ENCODE data around the gene KCNAB3. TPM values are rescaled to one million over a fixed set of nuclear protein-coding genes. Genes with fewer than 3 reads are reported as not detected.

KCNAB3 gene
- total RNA-seq, 1 donor from 2014 or later = not detected

GRCh38 chr17:7880076-7880868 lies 49.4 kb downstream of the KCNAB3 start:
- H3K27ac ChIP-seq = no peak overlapping the region
- no peak for TF ChIP-seq CTCF (IDR thresholded peaks at IDR 0.05)
- intact Hi-C loops (cut with DNase I) = no loop called here
- no peak for DNase-seq (ENCODE audit: low spot score in 2 of 2)
- no peaks in the 10 kb centered on the region for H3K27me3 ChIP-seq
- peaks cover 0 to 4% of the 10 kb centered on the region in 2 donors for H3K4me1 ChIP-seq
- no peak overlapping the region for H3K4me3 ChIP-seq
- H3K36me3 ChIP-seq = peaks cover 0 to 6% of the 10 kb centered on the region in 2 donors
- no peaks in the 10 kb centered on the region for H3K9me3 ChIP-seq

DNA sequence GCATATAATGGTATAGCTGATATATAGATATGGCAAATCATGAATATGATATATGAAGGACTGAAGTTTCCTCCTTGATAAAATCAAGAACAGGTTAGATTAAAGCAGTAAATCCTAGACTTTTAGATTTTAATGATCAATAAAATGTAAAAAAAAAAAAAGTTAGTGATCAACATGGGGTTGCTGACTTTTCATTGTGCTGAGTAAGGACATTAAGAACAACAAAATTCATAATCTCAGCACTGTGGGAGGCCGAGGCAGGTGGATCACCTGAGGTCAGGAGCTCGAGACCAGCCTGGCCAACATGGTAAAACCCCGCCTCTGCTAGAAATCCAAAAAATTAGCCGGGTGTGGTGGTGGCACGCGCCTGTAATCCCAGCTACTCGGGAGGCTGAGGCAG lies 51.4 kb downstream of the KCNAB3 start:
- no peak for TF ChIP-seq CTCF (IDR thresholded peaks at IDR 0.05)
- H3K27me3 ChIP-seq = no peaks in the 10 kb centered on the region
- no peaks in the 10 kb centered on the region for H3K4me1 ChIP-seq
- H3K9me3 ChIP-seq = no peaks in the 10 kb centered on the region
- intact Hi-C loops (cut with DNase I) = no loop called here
- H3K36me3 ChIP-seq = peaks cover 0 to 6% of the 10 kb centered on the region in 2 donors
- DNase-seq (ENCODE audit: low spot score in 2 of 2) = no peak
- H3K27ac ChIP-seq = no peak overlapping the region
- H3K4me3 ChIP-seq = no peak overlapping the region

DNA sequence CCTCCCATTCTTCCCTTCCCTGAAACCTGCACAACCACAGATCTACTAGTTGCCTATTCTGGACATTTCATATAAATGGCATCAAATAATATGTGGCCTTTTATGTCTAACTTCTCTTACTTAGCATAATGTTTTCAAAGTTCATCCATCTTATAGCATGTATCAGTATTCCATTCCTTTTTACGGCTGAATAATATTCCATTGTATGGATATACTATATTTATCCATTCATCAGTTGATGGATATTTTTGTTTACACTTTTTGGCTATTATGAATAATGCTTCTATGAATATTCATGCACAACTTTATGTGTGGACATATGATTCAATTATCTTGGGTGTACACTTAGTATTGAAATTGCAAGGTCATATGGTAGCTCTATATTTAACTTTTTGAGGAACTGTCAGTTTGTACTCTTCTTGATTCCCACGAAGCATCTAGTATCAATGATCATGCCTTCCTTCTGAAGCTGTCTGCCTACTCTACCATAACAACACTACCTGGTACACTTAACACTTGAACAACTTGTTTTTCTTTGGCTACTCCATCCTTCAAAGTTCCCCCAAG lies 53.8 kb downstream of the KCNAB3 start:
- TF ChIP-seq CTCF (IDR thresholded peaks at IDR 0.05) = no peak
- H3K4me1 ChIP-seq = no peaks in the 10 kb centered on the region
- intact Hi-C loops (cut with DNase I) = no loop called here
- no peaks in the 10 kb centered on the region for H3K27me3 ChIP-seq
- peaks cover 0 to 6% of the 10 kb centered on the region in 2 donors for H3K36me3 ChIP-seq
- no peak overlapping the region for H3K4me3 ChIP-seq
- DNase-seq (ENCODE audit: low spot score in 2 of 2) = no peak
- H3K27ac ChIP-seq = no peak overlapping the region
- no peaks in the 10 kb centered on the region for H3K9me3 ChIP-seq

DNA sequence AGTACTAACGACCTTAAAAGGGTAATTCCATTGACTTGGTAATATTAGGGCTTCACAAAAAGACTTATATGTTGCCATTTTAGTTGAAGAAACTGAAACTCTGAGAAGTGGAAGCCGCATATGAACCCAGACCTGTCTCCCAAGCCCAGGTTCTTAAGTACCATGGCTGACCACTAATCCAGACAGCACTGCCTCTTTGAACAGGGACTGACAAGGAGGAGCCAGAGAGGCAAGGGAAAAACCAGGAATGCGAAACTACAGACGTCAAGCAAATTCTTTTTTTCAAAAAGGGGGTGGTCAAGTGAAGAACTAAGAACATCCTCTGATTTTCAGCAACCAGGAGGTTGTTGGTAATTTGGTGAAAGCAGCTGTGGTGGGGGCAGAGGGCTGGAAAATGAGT lies 56.6 kb downstream of the KCNAB3 start:
- no peak for DNase-seq (ENCODE audit: low spot score in 2 of 2)
- Histone ChIP-seq H3K9me3 (no peaks in the 10 kb centered on the region), H3K27me3 (no peaks in the 10 kb centered on the region), H3K36me3 (no peaks in the 10 kb centered on the region), H3K4me3 (no peak overlapping the region), H3K27ac (no peak overlapping the region), H3K4me1 (no peaks in the 10 kb centered on the region)
- intact Hi-C loops (cut with DNase I) = no loop called here
- no peak for TF ChIP-seq CTCF (IDR thresholded peaks at IDR 0.05)

Other genes starting within 250 kb of the KCNAB3 start
- gene TP53, start 242.4 kb downstream of the KCNAB3 start, total RNA-seq = 48.0 TPM
- gene WRAP53, start 241.4 kb downstream of the KCNAB3 start, total RNA-seq = 1.5 TPM
- not detected for gene EFNB3, start 224.7 kb downstream of the KCNAB3 start, total RNA-seq
- gene DNAH2, start 212.1 kb downstream of the KCNAB3 start, total RNA-seq = 0.43 TPM
- 20.0 TPM for gene KDM6B, start 95.6 kb downstream of the KCNAB3 start, total RNA-seq
- gene TMEM88, start 74.8 kb downstream of the KCNAB3 start, total RNA-seq = 223 TPM
- 59.0 TPM for gene NAA38, start 72.3 kb downstream of the KCNAB3 start, total RNA-seq
- gene CYB5D1, start 71.9 kb downstream of the KCNAB3 start, total RNA-seq = 0.21 TPM
- gene CHD3, start 41.1 kb downstream of the KCNAB3 start, total RNA-seq = 102 TPM
- gene RNF227, start 13.6 kb downstream of the KCNAB3 start, total RNA-seq = 0.32 TPM
- 36.0 TPM for gene TRAPPC1, start 2.1 kb upstream of the KCNAB3 start, total RNA-seq
- 13.7 TPM for gene CNTROB, start 2.4 kb upstream of the KCNAB3 start, total RNA-seq
- not detected for gene GUCY2D, start 72.8 kb upstream of the KCNAB3 start, total RNA-seq
- gene ALOX15B, start 109.2 kb upstream of the KCNAB3 start, total RNA-seq = 2.3 TPM
- not detected for gene ALOX12B, start 157.9 kb upstream of the KCNAB3 start, total RNA-seq
- not detected for gene ALOXE3, start 188.7 kb upstream of the KCNAB3 start, total RNA-seq
- not detected for gene HES7, start 194.2 kb upstream of the KCNAB3 start, total RNA-seq
- gene PER1, start 222.5 kb upstream of the KCNAB3 start, total RNA-seq = 178 TPM
- gene VAMP2, start 233.1 kb upstream of the KCNAB3 start, total RNA-seq = 28.3 TPM
- gene TMEM107, start 246.5 kb upstream of the KCNAB3 start, total RNA-seq = 1.6 TPM